Measurements from ENCODE around the gene COL15A1.

The COL15A1 gene

GRCh38 chr9:99051851-99052250 is 108.1 kb downstream of the COL15A1 start:
- H3K4me3 ChIP-seq, result no peak overlapping the region
- peak overlapping the region in 1 of 2 donors; percentile 18 for H3K27ac ChIP-seq
- DNase-seq (ENCODE audit: low spot score), result no peak
- TF ChIP-seq, protein P1, sequence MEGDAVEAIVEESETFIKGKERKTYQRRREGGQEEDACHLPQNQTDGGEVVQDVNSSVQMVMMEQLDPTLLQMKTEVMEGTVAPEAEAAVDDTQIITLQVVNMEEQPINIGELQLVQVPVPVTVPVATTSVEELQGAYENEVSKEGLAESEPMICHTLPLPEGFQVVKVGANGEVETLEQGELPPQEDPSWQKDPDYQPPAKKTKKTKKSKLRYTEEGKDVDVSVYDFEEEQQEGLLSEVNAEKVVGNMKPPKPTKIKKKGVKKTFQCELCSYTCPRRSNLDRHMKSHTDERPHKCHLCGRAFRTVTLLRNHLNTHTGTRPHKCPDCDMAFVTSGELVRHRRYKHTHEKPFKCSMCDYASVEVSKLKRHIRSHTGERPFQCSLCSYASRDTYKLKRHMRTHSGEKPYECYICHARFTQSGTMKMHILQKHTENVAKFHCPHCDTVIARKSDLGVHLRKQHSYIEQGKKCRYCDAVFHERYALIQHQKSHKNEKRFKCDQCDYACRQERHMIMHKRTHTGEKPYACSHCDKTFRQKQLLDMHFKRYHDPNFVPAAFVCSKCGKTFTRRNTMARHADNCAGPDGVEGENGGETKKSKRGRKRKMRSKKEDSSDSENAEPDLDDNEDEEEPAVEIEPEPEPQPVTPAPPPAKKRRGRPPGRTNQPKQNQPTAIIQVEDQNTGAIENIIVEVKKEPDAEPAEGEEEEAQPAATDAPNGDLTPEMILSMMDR (IDR thresholded peaks at IDR 0.05), result no peak

GRCh38 chr9:99052815-99053715 is 109.4 kb downstream of the COL15A1 start:
- TF ChIP-seq, protein P1 (IDR thresholded peaks at IDR 0.05), result no peak
- no peak overlapping the region for H3K27ac ChIP-seq
- H3K4me3 ChIP-seq, result no peak overlapping the region
- no peak for DNase-seq (ENCODE audit: low spot score)

DNA sequence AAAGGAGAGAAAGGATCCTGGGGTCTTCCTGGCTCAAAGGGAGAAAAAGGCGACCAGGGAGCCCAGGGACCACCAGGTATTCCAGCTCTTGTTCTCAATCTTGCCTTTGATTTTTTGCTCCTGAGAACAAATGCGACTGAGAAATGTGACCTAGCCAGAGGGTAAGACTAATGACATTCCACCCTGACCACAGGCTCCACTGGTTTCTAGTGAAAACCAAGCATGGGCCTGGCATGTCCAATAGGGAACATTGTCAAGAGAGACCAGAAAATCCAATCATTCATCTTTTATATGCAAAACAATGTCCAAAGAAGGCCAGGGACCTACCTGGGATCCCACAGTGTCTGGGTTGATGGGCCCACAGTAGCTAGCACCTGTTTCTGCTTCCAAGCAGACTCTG is 110.9 kb downstream of the COL15A1 start:
- no peak for DNase-seq (ENCODE audit: low spot score)
- TF ChIP-seq, protein P1 (IDR thresholded peaks at IDR 0.05), result no peak
- Histone ChIP-seq H3K27ac (no peak overlapping the region), H3K4me3 (no peak overlapping the region)

GRCh38 chr9:99055384-99055783 is 111.7 kb downstream of the COL15A1 start:
- no peak for DNase-seq (ENCODE audit: low spot score)
- Histone ChIP-seq H3K4me3 (no peak overlapping the region), H3K27ac (no peak overlapping the region)
- TF ChIP-seq, protein P1 (IDR thresholded peaks at IDR 0.05), result no peak

DNA sequence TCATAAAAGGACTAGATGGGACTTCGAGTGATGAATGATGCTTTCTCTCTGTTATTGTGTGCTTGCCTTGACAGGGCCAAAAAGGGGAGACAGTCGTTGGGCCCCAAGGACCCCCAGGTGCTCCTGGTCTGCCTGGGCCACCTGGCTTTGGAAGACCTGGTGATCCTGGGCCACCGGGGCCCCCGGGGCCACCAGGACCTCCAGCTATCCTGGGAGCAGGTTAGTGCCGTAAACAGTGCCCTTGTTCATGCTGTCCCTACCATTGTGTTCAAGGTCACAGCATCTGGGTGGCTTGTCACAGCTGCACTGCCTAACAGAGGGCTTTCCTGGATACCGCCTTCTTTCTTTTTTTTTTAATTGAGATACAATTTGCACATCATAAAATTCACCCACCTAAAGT is 112.5 kb downstream of the COL15A1 start:
- Histone ChIP-seq H3K4me3 (no peak overlapping the region), H3K27ac (no peak overlapping the region)
- no peak for DNase-seq (ENCODE audit: low spot score)
- TF ChIP-seq, protein P1 (IDR thresholded peaks at IDR 0.05), result no peak

- TF ChIP-seq, protein P1 (IDR thresholded peaks at IDR 0.05), result no peak
- H3K27ac ChIP-seq, result peak overlapping the region in 1 of 2 donors; percentile 65
- DNase-seq (ENCODE audit: low spot score), result no peak
- no peak overlapping the region for H3K4me3 ChIP-seq
Observed at GRCh38 chr9:99056886-99057664, 113.4 kb downstream of the COL15A1 start.
